ENCODE results near the gene SDHAF3.
A peak's percentile ranks its signal among the peaks of the same experiment; 100 is the strongest.
"Not testable (repeated sequence)": the region's sequence is repeated elsewhere in the genome, so short reads cannot be mapped to it uniquely, and the experiment has no call there.

Gene SDHAF3

DNA sequence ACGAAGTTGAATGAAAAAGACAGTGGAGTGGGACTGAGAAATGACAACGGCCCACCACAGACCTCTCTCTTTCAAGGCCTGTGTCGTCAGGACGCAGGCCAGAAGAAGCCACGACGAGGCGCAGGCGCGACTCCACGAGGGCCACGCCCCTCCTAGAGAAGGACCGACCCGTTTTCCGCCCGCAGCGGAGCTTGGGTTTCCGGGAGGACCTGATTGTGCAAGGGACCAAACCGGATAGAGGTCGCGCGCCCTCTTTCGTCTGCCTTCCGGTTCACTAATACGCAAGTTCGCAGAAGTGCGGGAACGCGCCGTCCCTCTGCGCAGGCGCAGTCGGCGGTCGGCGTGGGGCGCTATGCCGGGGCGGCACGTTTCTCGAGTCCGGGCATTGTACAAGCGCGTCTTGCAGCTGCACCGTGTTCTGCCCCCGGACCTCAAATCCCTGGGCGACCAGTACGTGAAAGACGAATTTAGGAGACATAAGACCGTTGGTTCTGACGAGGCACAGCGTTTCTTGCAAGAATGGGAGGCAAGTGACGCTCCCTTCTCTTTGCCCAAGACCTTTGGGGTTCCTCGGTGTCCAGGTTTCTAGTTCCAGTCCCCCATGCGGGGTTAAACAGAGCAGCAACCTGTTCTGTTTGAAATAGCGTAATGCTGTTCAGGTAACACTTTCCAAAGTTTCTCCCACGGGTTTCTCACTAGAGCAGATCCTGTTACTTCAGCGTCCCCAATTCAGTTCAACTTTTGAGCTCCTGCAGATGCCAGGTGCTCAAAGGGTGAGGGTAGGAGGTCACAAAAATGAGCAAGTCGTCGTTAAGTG, at the start of gene SDHAF3:
SDHAF3 (plus strand) TSS at position 327 of the 817 bp plus-strand sequence; CDS start at position 353, 26 bp downstream.
- peak; percentile 100 for DNase-seq

DNA sequence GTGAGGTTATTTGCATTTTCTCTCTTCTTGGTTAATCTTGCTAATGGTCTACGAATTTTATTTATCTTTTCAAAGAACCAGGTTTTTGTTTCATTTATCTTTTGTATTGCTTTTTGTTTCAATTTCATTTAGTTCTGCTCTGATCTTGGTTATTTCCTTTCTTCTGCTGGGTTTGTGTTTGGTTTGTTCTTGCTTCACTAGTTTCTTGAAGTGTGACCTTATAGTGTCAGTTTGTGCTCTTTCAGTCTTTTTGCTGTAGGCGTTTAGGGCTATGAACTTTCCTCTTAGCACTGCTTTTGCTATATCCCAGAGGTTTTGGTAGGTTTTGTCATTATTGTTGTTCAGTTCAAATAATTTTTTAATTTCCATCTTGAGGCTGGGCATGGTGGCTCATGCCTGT, 45.5 kb upstream of the SDHAF3 start:
- not testable (repeated sequence) for DNase-seq

DNA sequence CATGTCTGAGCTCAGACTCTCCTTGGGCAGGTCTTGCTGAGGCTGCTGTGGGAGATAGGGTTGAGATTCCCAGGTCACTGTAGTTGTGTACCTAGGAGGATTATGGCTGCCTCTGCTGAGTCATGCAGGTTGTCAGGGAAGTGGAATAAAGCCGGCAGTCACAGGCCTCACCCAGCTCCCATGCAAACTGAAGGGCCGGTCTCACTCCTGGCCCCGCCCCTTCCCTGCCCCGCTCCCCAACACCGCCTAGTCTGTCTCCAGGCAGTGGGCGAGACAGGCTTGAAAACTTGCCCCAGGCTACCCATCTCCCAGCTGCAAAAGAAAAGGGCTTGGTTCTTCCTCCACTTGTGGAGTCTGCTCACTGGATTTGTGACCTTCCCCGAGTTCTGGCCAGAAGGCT, 41.6 kb upstream of the SDHAF3 start:
- DNase-seq = no peak

DNA sequence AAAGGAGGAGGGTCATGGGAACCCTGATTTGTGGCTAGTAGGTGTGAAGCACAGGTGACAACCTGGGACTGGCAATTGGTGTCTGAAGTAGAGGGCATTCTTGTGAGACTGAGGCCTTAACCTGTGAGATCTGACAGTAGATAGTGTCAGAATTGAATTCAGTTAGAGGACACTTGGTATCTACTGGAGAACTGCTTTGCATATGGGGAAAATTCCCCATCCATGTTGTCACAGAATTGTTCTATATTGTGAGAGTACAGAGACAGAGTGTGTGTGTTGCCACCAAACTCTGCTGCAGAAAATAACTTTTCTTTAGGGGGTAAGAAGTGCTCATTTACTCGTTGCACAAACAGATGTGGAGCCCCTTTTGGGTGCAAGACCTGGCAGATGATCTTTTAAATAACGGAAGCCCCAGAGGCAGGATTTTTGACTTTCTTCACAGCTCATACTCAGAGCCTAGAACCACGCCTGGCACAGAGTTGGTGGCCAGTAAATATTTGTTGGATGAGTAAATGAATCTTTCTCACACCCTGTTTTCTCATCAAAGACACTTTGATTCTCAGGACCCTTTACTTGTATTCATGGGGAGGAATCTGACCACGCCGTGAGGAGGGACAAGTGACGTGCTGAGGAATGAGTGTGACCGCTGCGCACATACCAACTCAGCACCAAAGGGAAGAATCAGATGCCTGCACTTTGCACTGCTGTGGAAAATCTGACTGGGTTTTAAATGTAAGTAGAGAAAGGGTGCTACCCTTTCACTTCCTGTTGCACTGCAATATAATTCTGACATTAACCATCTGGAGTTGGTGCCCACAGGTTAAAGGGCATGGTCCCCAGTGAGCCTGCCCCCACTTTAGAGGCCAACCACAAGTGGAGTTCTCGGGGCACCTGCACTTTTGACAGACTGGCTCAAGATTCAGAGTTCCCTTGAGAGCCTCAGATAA, 39.2 kb upstream of the SDHAF3 start:
- DNase-seq = no peak

DNA sequence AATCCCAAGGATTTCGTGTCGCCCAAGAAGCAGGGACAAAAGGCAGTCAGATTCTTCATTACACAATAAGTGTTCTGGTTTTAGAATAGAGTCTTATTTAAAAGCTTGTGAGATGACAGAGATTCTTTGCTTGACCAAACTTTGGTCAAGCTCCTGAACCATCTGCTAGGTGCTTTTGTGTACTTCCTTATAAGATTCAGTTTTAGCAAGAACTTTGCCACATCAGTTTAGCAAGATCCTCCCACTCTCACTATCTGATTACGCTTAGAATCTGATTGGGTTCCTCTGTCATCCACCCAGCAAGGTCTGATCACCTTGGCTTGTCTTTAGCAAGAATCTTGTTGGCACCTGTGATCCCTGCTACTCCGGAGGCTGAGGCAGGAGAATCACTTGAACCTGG, 38.2 kb upstream of the SDHAF3 start:
- DNase-seq = no peak

DNA sequence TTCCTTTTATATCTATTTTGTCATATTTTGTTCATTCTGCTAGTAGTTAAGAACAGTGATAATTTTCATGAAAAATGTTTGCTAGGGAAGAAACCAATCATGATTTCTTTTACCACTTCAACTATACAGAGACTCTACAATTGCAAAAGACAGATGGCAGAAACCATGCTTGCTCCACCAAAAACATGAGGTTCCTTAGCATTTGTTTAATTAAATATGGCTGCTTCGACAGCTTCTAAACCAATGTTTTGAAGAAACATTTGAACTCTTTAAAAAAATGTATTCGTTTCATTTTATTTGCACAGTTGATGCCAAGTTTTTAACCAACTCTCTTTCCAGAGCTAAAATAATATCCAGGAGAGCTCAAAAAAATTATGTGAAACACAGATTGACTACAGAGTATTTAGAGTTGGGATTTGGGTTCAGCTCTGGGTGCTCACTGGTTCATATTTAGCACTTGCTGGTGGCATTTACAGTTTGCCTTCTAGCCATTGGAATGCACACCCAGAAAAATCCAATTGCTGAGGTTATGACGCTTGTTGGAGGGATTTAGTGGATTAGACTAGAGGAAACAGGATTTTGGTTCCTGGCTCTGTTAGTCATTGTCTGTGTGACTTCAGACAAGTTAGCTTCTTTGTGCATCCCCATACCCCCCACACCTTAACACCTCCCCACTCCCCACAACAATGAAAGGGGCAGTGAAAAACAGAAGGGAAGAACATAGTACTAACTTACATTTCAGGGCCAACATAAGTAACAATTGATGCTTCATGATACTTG, 35.8 kb upstream of the SDHAF3 start:
- DNase-seq = no peak

DNA sequence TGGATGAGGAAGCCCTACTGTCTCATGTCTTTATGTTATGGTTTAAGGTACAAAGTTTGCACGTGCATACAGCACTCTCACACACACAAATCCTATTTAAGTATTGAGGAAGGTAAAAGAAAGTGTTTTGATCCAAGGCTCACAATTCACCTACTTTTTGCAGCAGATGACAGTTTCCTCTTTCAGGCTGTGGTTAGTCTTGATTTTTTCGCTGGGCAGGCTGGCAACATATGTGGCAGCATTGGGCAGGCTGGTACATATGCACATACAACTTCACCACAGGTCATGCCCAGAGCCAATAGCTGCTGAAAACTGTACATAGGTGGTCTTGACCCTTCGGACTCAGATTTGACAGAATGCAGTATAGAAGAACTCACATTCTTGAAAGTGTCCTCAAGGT, 29.1 kb upstream of the SDHAF3 start:
- DNase-seq = no peak

DNA sequence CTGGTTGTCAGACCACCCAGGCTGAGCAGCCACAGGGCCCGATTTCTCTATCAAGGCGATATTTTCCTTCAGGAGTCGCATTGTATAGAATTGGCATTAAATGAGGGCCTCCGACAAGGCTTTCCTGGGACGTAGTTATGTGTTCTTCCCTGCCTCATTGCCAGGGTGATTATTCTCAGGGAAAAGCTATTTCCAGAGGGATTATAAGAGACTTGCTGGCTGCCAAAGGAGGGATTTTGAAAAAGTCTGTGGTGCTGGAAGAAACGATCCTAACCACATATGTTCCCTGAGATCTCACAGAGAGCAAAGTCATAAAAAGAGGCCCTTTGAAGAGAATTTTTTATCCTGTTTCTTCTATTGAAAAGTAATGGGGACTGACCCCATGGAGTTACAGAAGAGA, 27.7 kb upstream of the SDHAF3 start:
- DNase-seq = no peak

DNA sequence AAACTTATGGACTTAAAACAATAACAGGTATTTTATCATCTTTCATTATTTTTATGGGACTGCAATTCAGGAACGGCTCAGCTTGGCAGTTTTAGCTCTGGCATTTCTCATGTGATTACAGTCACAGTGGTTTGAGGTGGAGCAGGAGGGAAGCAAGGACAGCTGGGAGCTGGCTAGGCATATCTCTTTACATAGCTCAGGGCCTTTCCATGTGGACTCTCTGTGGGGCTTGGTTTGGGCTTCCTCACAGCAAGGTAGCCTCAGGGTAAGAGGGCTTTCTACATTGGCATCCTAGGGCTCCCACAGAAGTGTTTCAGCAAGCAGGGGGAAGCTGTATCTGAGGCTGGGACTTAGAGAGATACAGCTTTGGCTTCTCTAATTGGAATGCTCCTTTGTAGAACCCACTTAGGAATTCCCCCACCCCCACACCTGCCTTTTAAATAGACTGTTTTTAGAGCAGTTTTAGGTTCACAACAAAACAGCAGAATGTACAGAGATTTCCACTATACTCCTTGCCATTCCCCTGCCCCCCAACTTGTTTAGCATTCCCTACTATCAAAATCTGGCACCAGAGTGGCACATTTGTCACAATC, 26.6 kb upstream of the SDHAF3 start:
- no peak for DNase-seq

DNA sequence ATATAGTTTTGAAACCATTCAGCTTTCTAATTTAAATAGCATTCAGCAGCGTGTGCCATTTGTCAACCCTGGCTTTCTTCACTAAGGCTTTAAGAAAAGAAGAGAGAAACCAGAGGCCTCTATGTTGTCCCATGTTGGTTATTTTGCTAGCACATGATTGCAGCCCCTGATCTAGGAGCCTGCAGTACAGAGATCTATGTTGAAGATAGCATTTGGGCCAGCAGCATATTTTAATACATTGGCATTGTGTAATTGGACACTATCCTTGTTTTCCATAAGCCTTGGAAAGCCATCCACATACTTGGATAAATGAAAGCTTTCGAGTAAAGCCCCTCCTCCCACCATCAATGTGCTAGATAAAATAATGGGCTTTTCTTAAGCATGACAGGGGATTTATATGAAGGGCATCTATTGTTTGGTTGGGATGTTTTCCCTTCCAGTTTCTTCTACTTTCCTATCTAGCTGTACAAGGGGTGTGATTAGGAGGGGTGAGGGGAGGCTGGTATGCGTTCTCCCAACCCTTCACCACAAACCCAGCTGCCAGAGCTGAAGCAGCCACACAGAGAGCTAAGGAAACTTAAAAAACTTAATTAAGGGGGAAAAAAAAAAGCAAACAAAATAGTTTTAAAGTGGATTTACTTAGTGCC, 23.1 kb upstream of the SDHAF3 start:
- DNase-seq = no peak

DNA sequence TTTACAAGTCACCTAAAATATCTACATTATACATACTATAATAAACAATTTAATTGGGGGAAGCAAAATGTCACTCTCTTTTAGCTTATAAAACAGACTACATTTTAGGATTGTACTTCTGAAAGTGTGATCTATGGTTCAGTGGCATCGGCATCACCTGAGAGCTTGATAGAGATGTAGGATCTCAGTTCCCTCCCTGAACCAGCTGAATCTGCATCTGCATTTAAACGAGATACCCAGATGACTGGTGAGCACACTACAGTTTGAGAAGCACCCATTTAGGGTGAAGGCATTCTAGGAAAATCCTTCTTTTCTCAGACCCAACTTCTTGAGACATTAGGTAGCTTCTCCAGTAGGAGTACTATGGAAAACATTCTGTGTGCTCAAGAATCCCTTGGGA, 21.5 kb upstream of the SDHAF3 start:
- no peak for DNase-seq

DNA sequence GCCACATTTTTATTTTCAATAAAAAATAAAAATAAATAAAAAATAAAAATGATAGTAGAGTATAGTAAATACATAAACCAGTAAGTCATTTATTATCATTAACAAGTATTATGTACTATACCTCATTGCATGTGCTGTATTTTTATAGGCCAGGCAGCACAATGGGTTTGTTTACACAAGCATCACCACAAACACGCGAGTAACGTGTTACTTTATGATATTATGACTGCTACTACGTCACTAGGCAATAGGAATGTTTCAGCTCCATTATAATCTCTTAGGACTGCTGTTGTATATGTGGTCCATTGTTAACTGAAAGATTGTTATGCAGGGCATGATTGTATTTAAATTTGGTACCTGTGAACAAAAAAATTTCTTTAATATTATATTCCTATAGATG, 20.8 kb upstream of the SDHAF3 start:
- DNase-seq = no peak

DNA sequence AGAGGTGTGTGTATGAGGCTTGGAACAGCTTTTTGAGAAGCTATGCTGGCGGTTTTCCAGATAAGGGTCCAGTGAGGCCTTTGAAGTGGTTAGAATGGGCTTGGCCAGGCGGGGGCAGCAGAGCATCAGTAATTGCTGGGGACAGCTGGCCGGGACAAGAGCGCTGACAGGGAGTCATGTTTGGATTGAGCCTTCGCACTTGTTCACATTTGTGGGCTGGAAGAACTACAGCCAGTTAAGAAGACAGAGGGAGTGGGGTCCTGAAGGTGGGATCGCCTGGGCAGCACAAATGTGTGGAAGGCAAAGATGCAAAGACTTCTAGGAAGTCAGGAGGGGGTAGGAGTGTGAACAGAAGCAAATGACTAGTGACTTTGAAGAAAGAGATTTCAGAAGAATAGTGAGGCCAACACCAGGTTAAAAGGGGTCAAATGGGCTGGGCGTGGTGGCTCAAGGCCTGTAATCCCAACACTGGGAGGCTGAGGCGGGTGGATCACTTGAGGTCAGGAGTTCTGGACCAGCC, 12.7 kb upstream of the SDHAF3 start:
- DNase-seq = peak; percentile 46 to 58

DNA sequence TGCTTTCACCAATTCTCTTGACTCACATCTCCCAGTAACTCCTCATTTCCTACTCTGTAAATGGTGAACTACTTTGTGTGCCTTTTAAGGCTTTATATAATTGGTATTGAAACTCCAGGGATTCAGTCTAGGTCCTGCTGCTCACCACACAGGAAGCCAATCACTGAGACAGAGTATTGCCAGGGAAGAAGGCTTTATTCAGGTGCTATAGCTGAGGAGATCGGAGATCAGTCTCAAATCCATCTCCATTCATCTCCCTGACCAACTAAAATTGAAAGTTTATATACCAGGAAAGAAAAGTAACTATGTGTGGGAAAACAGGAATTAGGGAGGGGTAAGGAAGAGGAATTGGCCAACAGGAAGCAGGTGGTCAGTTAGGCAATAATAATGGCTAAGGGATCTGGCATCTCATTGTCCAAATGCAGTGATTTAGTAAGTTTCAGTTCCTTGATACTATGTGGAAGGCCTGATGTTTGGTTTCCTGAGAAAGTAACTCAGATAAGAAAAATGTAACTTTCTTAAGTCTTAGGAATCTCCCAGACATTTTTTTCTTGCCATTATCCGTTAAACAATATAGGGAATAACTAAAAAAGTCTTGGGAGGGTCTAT, 10.2 kb upstream of the SDHAF3 start:
- no peak for DNase-seq

DNA sequence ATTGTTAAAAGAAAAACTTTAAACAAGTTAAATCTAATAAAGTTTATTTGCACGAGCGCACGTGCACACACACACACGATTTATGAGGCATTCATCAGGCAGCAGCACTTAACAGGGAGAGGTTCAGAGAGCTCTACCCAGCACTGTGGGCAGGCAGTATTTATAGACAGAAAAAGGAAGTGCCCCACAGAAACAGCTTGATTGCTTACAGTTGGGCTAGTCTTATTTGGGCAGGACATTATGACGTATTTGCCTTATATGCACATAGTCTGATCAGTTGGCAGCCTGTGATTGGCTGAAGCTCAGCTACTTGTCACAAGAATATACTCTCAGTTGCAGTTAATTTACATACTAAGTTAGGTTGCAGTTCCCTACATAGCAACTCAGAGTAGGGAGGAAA, 1.2 kb upstream of the SDHAF3 start:
- no peak for DNase-seq

DNA sequence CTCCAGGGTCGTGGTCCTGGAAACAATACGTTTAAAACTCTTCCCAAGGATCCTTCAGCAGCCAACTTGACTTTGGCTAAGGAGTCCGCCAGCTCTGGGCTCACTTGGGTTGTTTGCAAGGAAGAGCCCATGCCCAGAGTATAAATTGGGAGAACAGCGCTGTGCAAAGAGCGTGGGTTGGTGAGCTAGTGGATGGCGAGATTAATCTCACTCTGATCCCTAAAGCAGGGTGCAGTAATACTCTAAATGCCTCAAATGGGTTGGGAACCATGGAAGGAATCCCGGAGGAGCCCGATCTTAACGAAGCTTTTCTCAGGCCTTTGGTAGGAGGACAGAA, 495 bp upstream of the SDHAF3 start:
- DNase-seq = no peak

DNA sequence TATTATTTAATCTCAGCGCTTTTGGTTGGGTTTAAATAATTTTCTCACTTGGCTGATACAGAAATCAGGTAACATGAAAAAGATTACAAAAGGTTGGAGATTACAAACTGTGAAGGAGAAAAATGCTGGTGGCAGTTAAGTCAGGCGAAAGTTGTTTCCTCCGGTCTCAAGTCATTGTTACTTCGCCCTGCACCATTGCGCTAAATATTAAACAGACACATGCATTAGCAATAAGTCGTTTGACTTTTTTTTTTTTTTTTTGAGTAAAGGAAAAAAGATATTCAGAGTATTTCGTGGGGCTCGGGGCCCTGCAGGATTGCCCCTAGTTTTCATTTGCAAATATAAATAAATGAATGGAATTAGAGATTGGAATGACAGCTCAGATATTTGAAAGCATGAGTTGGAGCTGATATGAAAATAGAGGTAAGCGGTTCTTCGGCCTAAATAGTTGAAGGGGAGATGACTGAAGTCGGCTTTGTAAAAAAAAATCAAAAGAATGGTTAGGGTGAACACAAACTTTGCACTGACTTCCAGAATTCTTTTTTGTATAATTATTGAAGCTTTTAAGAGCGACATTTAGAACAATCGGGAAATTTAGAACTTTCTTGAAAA, 914 bp downstream of the SDHAF3 start:
- DNase-seq = no peak

DNA sequence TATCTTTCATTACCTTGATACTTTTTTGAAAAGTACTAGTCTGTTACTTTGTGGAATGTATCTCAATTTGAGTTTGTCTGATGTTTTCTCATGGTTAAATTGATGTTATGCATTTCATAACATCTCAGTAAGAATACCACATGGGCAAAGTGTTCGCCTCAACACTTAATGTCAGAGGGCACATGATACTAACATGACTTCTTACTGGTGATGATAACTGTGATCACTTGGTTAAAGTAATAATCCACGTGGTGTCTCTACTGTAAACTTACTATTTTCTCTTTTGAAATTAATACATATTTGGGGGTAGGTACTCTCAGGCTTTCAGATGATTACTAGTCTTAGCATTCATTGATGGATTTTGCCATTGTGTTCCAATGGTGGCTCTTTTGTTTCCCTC, 2.2 kb downstream of the SDHAF3 start:
- DNase-seq = no peak

DNA sequence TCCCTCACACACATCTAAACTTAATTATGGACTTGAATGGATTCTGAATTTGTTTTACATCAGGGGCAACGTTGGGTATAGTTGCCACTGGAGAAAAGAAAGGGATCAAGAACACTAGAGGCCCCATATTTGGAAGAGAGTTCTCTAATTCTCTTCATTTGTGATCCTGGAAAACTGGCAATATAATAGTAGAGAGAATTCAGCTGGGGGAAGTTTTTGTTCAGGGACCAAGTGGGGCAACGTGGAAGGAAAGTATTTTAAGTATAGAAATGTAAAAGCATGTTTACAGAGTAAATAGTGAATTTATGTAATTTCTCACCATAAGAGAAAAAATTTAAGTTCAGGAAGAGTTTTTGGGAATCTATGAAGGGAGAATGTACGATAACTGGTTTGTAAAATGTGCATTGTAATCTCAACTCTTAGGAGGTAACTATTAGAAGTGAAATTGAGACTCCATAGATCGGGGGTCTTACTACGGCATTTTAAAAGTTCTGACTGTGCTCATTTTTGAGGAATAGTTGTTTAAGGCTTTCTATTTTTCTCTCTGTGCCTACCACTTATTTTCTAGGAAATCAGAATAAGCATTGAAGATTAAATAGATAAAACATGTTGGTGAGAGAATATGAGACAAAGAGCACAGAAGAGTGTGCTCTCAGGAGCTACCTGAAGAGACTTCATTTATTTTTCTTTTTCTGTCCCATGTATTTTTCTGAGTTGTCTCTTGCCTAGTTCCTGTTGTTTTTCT, 3.4 kb downstream of the SDHAF3 start:
- no peak for DNase-seq

DNA sequence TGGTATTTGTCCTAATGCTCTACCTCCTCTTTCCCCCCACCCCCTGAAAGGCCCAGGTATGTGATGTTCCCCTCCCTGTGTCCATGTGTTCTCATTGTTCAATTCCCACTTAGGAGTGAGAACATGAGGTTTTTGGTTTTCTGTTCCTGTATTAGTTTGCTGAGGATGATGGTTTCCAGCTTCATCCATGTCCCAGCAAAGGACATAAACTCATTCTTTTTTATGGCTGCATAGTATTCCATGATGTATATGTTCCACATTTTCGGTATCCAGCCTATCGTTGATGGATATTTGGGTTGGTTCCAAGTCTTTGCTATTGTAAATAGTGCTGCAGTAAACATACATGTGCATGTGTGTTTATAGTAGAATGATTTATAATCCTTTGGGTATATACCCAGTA, 5.6 kb downstream of the SDHAF3 start:
- DNase-seq = not testable (repeated sequence)
